Smooth muscle cell (in vitro differentiated cells): Measurements from ENCODE around the gene RAPGEF4. TPM values are rescaled to one million over a fixed set of nuclear protein-coding genes. Genes with fewer than 3 reads are reported as not detected.
A peak's percentile ranks its signal among the peaks of the same experiment; 100 is the strongest.

Experiments
- DNase-seq: peaks from one replicate; lab custom pipeline; 2025; ENCODE audit not compliant: unreplicated experiment; lab: John Stamatoyannopoulos, UW
- H2AFZ ChIP-seq: fragments of 200-600 bp; sonication (generic); 2 replicates; pipeline ENCODE4 v1.6.0; 2016; ENCODE audit warnings: antibody characterized with exemption, low read depth, mild to moderate bottlenecking
- H3F3A ChIP-seq: fragments of 200-600 bp; sonication (generic); 2 replicates; pipeline ENCODE4 v1.6.0; 2017; ENCODE audit warnings: antibody characterized with exemption, low read depth
- H3K27ac ChIP-seq: fragments of 200-600 bp; sonication (generic); 2 replicates; pipeline ENCODE4 v1.5.1; 2016; ENCODE audit warnings: low read depth, mild to moderate bottlenecking
- H3K27me3 ChIP-seq: fragments of 200-600 bp; sonication (generic); 2 replicates; pipeline ENCODE4 v1.6.1; 2016; ENCODE audit warnings: low read depth, mild to moderate bottlenecking
- H3K36me3 ChIP-seq: fragments of 200-600 bp; sonication (generic); 2 replicates; pipeline ENCODE4 v1.5.1; 2016; ENCODE audit warnings: low read depth
- H3K4me1 ChIP-seq: fragments of 200-600 bp; sonication (generic); 2 replicates; pipeline ENCODE4 v1.5.1; 2016; ENCODE audit warnings: low read depth
- H3K4me2 ChIP-seq: fragments of 200-600 bp; sonication (generic); 2 replicates; pipeline ENCODE4 v1.6.0; 2016; ENCODE audit warnings: mild to moderate bottlenecking
- H3K4me3 ChIP-seq: fragments of 200-600 bp; sonication (generic); 2 replicates; pipeline ENCODE4 v1.5.1; 2016; ENCODE audit warnings: mild to moderate bottlenecking
- H3K79me2 ChIP-seq: fragments of 200-600 bp; sonication (generic); 2 replicates; pipeline ENCODE4 v1.6.0; 2016; ENCODE audit warnings: low read depth, mild to moderate bottlenecking
- H3K9ac ChIP-seq: fragments of 200-600 bp; sonication (generic); 2 replicates; pipeline ENCODE4 v1.6.0; 2016; ENCODE audit warnings: low read depth
- H3K9me3 ChIP-seq: fragments of 200-600 bp; sonication (generic); replicated peaks from 2 replicates; pipeline ENCODE4 v1.5.1; 2016; ENCODE audit warnings: low read depth
- H4K20me1 ChIP-seq: fragments of 200-600 bp; sonication (generic); 2 replicates; pipeline ENCODE4 v1.6.0; 2016; ENCODE audit warnings: low read depth
- CTCF ChIP-seq: fragments of 200-600 bp; sonication (generic); IDR thresholded peaks from 2 replicates; pipeline ENCODE4 v1.5.1; 2017; ENCODE audit warnings: borderline replicate concordance, mild to moderate bottlenecking, antibody characterized with exemption; ENCODE audit not compliant: insufficient read depth, poor library complexity, severe bottlenecking
- WGBS: methylation state at CpG from one replicate; pipeline ENCODE4 v1.1.7; 2016; ENCODE audit warnings: low lambda C conversion rate; 5-methylcytosine and 5-hydroxymethylcytosine counted together
- polyA plus RNA-seq: library from polyadenylated mRNA; unstranded; fragments of >200 nt; fragmentation: Nextera tagmentation; extraction: Ambion mirVana; gene quantifications from 2 replicates; pipeline ENCODE4 v1.2.1, GENCODE V29; 2016
- total RNA-seq: library from RNA; depleted of rRNA; stranded (reverse); fragments of >200 nt; gene quantifications from 2 replicates; pipeline ENCODE4 v1.2.3, GENCODE V29; 2014

RAPGEF4 gene
- total and polyA plus RNA-seq, 2 experiments from 2014 or later, result 0.35 to 2.7 TPM

- Histone ChIP-seq H3K27me3 (no peaks in the 10 kb centered on the region), H2AFZ (no peak overlapping the region), H3K9me3 (no peaks in the 10 kb centered on the region), H3K79me2 (no peaks in the 10 kb centered on the region), H3K27ac (peak overlapping the region; percentile 68), H3F3A (peaks cover 9% of the 10 kb centered on the region), H4K20me1 (no peaks in the 10 kb centered on the region), H3K9ac (no peak overlapping the region), H3K4me2 (peak overlapping the region; percentile 68), H3K4me3 (no peak overlapping the region), H3K4me1 (peaks cover 6% of the 10 kb centered on the region), H3K36me3 (no peaks in the 10 kb centered on the region)
- no peak for TF ChIP-seq CTCF
- WGBS, result 26% methylated on average over 9 of the region's 9 CpGs
- DNase-seq, result no peak
These were observed 47.7 kb downstream of the RAPGEF4 start for GRCh38 chr2:172783165-172783898.

DNA sequence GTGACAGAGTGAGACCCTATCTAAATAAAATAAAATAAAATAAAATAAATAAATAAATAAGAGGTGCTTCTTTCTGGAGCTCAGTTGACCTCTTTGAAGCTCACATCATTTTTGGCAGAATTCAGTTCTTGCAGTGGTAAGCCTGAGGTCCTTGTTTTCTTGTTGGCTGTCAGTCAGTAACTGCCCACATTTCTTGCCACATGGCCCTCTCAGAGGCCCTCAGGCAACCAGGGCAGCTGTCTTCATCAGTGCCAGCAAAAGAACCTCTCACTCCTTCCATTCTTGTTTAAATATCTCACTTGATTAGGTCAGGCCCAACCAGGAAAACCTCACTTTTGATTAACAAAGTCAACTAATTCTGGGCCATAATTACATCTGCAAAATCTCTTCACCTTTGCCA, 53.2 kb downstream of the RAPGEF4 start:
- H2AFZ ChIP-seq, result no peak overlapping the region
- no peaks in the 10 kb centered on the region for H3K9me3 ChIP-seq
- no peaks in the 10 kb centered on the region for H3K79me2 ChIP-seq
- H3K4me3 ChIP-seq, result no peak overlapping the region
- H3F3A ChIP-seq, result no peaks in the 10 kb centered on the region
- H3K27ac ChIP-seq, result no peak overlapping the region
- H3K9ac ChIP-seq, result no peak overlapping the region
- no peak for DNase-seq
- no peaks in the 10 kb centered on the region for H3K4me1 ChIP-seq
- no peak for TF ChIP-seq CTCF
- H3K4me2 ChIP-seq, result no peak overlapping the region
- H4K20me1 ChIP-seq, result no peaks in the 10 kb centered on the region
- H3K36me3 ChIP-seq, result no peaks in the 10 kb centered on the region
- H3K27me3 ChIP-seq, result no peaks in the 10 kb centered on the region

GRCh38 chr2:172790404-172790803, 54.8 kb downstream of the RAPGEF4 start:
- H3K9me3 ChIP-seq, result no peaks in the 10 kb centered on the region
- DNase-seq, result no peak
- H4K20me1 ChIP-seq, result no peaks in the 10 kb centered on the region
- TF ChIP-seq CTCF, result no peak
- no peak overlapping the region for H3K27ac ChIP-seq
- H3K4me2 ChIP-seq, result no peak overlapping the region
- no peak overlapping the region for H3K9ac ChIP-seq
- H3F3A ChIP-seq, result no peaks in the 10 kb centered on the region
- no peak overlapping the region for H3K4me3 ChIP-seq
- no peaks in the 10 kb centered on the region for H3K27me3 ChIP-seq
- no peaks in the 10 kb centered on the region for H3K36me3 ChIP-seq
- H3K4me1 ChIP-seq, result no peaks in the 10 kb centered on the region
- WGBS, result 82% methylated on average over 4 of the region's 4 CpGs
- H3K79me2 ChIP-seq, result no peaks in the 10 kb centered on the region
- no peak overlapping the region for H2AFZ ChIP-seq

- WGBS, result 78% methylated on average over 4 of the region's 4 CpGs
- no peaks in the 10 kb centered on the region for H3F3A ChIP-seq
These were observed 56.3 kb downstream of the RAPGEF4 start for GRCh38 chr2:172791953-172792352.

More at GRCh38 chr2:172791953-172792352, 56.3 kb downstream of the RAPGEF4 start:
- no peaks in the 10 kb centered on the region for H3K4me1 ChIP-seq
- no peak overlapping the region for H3K4me2 ChIP-seq
- H3K36me3 ChIP-seq, result no peaks in the 10 kb centered on the region
- H3K4me3 ChIP-seq, result no peak overlapping the region
- H3K27me3 ChIP-seq, result no peaks in the 10 kb centered on the region
- H2AFZ ChIP-seq, result no peak overlapping the region
- H3K9ac ChIP-seq, result no peak overlapping the region
- H3K27ac ChIP-seq, result no peak overlapping the region
- TF ChIP-seq CTCF, result no peak
- no peak for DNase-seq
- no peaks in the 10 kb centered on the region for H3K9me3 ChIP-seq
- H4K20me1 ChIP-seq, result no peaks in the 10 kb centered on the region
- H3K79me2 ChIP-seq, result no peaks in the 10 kb centered on the region
